ENCODE results near the gene EID2B. TPM values are rescaled to one million over a fixed set of nuclear protein-coding genes. Genes with fewer than 3 reads are reported as not detected.

EID2B gene
- total and polyA plus RNA-seq, 8 donors, result 2.0 to 5.6 (median 4.6) TPM

DNA sequence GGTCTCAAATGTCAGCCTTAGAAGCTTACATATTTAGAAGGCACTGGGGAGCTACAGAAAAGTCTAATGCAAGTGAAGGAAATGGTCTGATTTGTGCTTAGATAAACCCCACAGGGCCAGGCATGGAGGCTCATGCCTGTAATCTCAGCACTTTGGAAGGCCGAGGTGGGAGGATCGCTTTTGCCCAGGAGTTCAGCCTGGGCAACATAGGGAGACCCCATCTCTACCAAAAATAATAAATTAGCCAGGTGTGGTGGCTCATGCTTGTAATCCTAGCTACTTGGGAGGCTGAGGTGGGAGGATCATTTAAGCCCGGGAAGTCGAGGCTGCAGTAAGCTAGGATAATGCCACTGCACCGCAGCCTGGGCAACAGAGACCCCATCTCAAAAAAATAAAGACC is 36.6 kb downstream of the EID2B start:
- no peak overlapping the region for H3K4me3 ChIP-seq
- TF ChIP-seq, protein P1, sequence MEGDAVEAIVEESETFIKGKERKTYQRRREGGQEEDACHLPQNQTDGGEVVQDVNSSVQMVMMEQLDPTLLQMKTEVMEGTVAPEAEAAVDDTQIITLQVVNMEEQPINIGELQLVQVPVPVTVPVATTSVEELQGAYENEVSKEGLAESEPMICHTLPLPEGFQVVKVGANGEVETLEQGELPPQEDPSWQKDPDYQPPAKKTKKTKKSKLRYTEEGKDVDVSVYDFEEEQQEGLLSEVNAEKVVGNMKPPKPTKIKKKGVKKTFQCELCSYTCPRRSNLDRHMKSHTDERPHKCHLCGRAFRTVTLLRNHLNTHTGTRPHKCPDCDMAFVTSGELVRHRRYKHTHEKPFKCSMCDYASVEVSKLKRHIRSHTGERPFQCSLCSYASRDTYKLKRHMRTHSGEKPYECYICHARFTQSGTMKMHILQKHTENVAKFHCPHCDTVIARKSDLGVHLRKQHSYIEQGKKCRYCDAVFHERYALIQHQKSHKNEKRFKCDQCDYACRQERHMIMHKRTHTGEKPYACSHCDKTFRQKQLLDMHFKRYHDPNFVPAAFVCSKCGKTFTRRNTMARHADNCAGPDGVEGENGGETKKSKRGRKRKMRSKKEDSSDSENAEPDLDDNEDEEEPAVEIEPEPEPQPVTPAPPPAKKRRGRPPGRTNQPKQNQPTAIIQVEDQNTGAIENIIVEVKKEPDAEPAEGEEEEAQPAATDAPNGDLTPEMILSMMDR (IDR thresholded peaks at IDR 0.05), result no peak
- H3K9me3 ChIP-seq, result no peaks in the 10 kb centered on the region
- H3K36me3 ChIP-seq, result peaks cover 0 to 7% of the 10 kb centered on the region in 2 donors
- peaks cover 8 to 16% of the 10 kb centered on the region in 2 donors for H3K4me1 ChIP-seq
- peaks cover 44 to 62% of the 10 kb centered on the region in 2 donors for H3K27me3 ChIP-seq
- DNase-seq (no peak), ATAC-seq (no peak)
- H3K27ac ChIP-seq, result no peak overlapping the region
- intact Hi-C loops (cut with DNase I), result no loop called here

DNA sequence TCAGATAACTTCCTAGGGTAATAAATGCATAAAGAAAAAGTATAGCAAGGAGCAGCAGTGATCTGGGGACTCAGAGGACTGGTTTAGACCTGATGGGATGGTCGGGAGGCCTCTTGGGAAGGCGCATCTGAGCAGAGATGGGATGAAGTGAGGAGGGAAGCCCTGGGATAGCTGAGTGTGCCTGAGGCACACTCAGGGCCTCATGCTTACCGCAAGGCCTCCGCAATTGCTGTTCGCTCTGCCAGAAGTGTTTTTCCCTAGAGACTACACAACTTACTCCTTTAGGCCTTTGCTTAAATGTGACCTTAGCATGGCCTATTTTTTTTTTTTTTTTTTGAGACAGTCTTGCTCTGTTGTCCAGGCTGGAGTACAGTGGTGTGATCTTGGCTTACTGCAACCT is 38.0 kb downstream of the EID2B start:
- TF ChIP-seq, protein P1 (IDR thresholded peaks at IDR 0.05), result no peak
- H3K4me3 ChIP-seq, result no peak overlapping the region
- intact Hi-C loops (cut with DNase I), result no loop called here
- H3K27ac ChIP-seq, result no peak overlapping the region
- DNase-seq (peak in 1 of 4 donors; percentile 3), ATAC-seq (no peak)
- peaks cover 8 to 16% of the 10 kb centered on the region in 2 donors for H3K4me1 ChIP-seq
- H3K9me3 ChIP-seq, result no peaks in the 10 kb centered on the region
- H3K27me3 ChIP-seq, result peaks cover 31 to 48% of the 10 kb centered on the region in 2 donors
- peaks cover 0 to 21% of the 10 kb centered on the region in 2 donors for H3K36me3 ChIP-seq

DNA sequence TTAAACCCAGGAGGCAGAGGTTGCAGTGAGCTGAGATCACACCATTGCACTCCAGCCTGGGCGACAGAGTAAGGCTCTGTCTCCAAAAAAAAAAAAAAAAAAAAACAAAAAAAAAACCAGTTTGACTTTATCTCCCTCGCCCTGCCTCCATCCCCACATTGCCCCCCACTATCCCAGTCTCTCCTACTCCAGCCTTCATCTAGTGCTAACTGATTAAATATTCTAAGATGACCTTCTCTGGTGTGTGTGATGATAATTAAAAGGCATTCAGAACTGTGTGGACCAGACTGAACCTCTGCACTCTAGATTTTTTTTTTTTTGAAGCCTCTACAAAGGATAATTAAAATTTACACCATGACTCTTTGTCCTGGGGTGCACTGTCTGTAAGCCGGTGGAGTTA is 39.9 kb downstream of the EID2B start:
- no peak overlapping the region for H3K27ac ChIP-seq
- DNase-seq (no peak), ATAC-seq (no peak)
- no peak overlapping the region for H3K4me3 ChIP-seq
- H3K27me3 ChIP-seq, result peaks cover 12 to 29% of the 10 kb centered on the region in 2 donors
- peaks cover 0 to 40% of the 10 kb centered on the region in 2 donors for H3K36me3 ChIP-seq
- intact Hi-C loops (cut with DNase I), result no loop called here
- peaks cover 2 to 4% of the 10 kb centered on the region in 2 donors for H3K4me1 ChIP-seq
- TF ChIP-seq, protein P1 (IDR thresholded peaks at IDR 0.05), result no peak
- H3K9me3 ChIP-seq, result no peaks in the 10 kb centered on the region

DNA sequence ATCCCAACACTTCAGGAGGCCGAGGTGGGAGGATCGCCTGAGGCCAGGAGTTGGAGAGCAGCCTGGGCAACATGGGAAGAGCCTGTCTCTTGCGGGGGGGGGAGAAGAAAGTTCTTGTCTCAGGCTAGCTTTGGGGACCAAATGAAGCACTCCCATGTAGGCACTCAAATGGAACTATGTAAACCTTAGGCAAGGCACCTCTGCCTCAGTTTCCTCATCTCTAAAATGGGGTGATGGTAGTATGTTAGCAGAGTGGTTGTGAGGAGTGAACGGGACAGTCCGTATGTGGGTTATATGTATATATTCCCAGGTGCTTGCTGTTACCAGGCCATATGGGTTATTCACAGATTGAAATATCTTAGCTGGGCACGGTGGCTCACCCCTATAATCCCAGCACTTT is 40.4 kb downstream of the EID2B start:
- H3K27me3 ChIP-seq, result peaks cover 7 to 23% of the 10 kb centered on the region in 2 donors
- ATAC-seq (no peak), DNase-seq (no peak)
- no peak overlapping the region for H3K27ac ChIP-seq
- H3K9me3 ChIP-seq, result no peaks in the 10 kb centered on the region
- no peaks in the 10 kb centered on the region for H3K4me1 ChIP-seq
- intact Hi-C loops (cut with DNase I), result no loop called here
- peaks cover 0 to 46% of the 10 kb centered on the region in 2 donors for H3K36me3 ChIP-seq
- no peak overlapping the region for H3K4me3 ChIP-seq
- TF ChIP-seq, protein P1 (IDR thresholded peaks at IDR 0.05), result no peak

DNA sequence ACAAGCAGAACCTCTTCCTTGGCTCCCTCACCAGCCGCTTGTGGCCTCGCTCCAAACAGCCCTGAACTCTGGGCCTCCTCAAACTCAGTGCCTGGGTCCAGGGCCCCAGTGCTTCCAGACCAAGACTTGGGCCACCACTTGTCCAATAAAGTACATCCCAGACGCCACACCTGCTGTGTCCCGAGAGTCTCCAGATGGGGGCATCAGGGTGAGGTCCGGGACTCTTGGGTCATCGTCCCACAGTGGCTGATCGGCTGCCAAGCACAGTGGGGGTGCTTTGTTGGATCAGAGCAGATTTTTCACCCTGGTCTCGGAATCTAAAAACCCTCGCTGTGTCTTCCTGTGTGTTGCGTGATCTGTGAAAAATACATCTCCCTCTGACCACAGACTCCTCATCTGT is 42.9 kb downstream of the EID2B start:
- intact Hi-C loops (cut with DNase I), result no loop called here
- no peaks in the 10 kb centered on the region for H3K27me3 ChIP-seq
- H3K27ac ChIP-seq, result no peak overlapping the region
- no peak overlapping the region for H3K4me3 ChIP-seq
- H3K4me1 ChIP-seq, result no peaks in the 10 kb centered on the region
- no peak for DNase-seq
- peaks cover 0 to 67% of the 10 kb centered on the region in 2 donors for H3K36me3 ChIP-seq
- no peaks in the 10 kb centered on the region for H3K9me3 ChIP-seq
- ATAC-seq, result no peak
- TF ChIP-seq, protein P1 (IDR thresholded peaks at IDR 0.05), result no peak
